CD8-positive, alpha-beta memory T cell (primary cell): ENCODE data around the gene NUP93. TPM values are rescaled to one million over a fixed set of nuclear protein-coding genes. Genes with fewer than 3 reads are reported as not detected.
A peak's percentile ranks its signal among the peaks of the same experiment; 100 is the strongest.
"Not testable (repeated sequence)": the region's sequence is repeated elsewhere in the genome, so short reads cannot be mapped to it uniquely, and the experiment has no call there.

ENCODE experiments used
- CTCF ChIA-PET: fragments of 350-600 bp; sonication (Branson Sonifier 250); formaldehyde crosslinking; loops from one replicate; lab custom pipeline; 2021; ENCODE audit warnings: antibody characterized with exemption; lab: Charles Lee
- POLR2A ChIA-PET: fragments of 350-600 bp; sonication (Branson Sonifier 250); formaldehyde crosslinking; loops from one replicate; lab custom pipeline; 2021; ENCODE audit warnings: antibody characterized with exemption; lab: Charles Lee
- DNase-seq, 5 donors: peaks; one replicate each; pipeline versions ENCODE4 v3.0.0 to v3.0.0-alpha.2; 2020 to 2022; ENCODE audit warnings: mixed read lengths in 1 of 5
- H3K27ac ChIP-seq: one replicate; pipeline ENCODE4 v1.7.0; 2013; ENCODE audit warnings: low read depth, mild to moderate bottlenecking, low read length, moderate library complexity
- H3K27me3 ChIP-seq: 2 replicates; pipeline ENCODE4 v1.7.0; 2013; ENCODE audit warnings: low read length, mild to moderate bottlenecking; ENCODE audit not compliant: insufficient read depth, poor library complexity, severe bottlenecking
- H3K36me3 ChIP-seq: 2 replicates; pipeline ENCODE4 v1.7.0; 2013; ENCODE audit warnings: mild to moderate bottlenecking, low read length, moderate library complexity; ENCODE audit not compliant: insufficient read depth
- H3K4me1 ChIP-seq: 2 replicates; pipeline ENCODE4 v1.7.0; 2013; ENCODE audit warnings: mild to moderate bottlenecking, low read length, moderate library complexity; ENCODE audit not compliant: insufficient read depth
- H3K4me3 ChIP-seq: 2 replicates; pipeline ENCODE4 v1.7.0; 2013; ENCODE audit warnings: mild to moderate bottlenecking, low read length
- H3K9me3 ChIP-seq: 2 replicates; pipeline ENCODE4 v1.7.0; 2013; ENCODE audit warnings: mild to moderate bottlenecking, low read length
- H3K27ac Mint-ChIP-seq, 8 donors: one replicate each; pipeline ENCODE4 v1.8.0; 2020 to 2021; ENCODE audit warnings: mixed read lengths in 8 of 8, mild to moderate bottlenecking in 6 of 8, inconsistent platforms in 3 of 8, moderate library complexity in 3 of 8
- H3K27me3 Mint-ChIP-seq, 2 donors: one replicate each; pipeline ENCODE4 v1.8.0; 2020 to 2021; ENCODE audit warnings: mixed read lengths in 2 of 2, mild to moderate bottlenecking in 1 of 2, moderate library complexity in 1 of 2
- H3K36me3 Mint-ChIP-seq, 3 donors: one replicate each; pipeline ENCODE4 v1.8.0; 2020 to 2021; ENCODE audit warnings: mixed read lengths in 3 of 3, inconsistent platforms in 1 of 3, mild to moderate bottlenecking in 1 of 3
- H3K4me1 Mint-ChIP-seq, 3 donors: one replicate each; pipeline ENCODE4 v1.8.0; 2020 to 2021; ENCODE audit warnings: mixed read lengths in 3 of 3, inconsistent platforms in 1 of 3, mild to moderate bottlenecking in 1 of 3
- H3K4me3 Mint-ChIP-seq, 7 donors: one replicate each; pipeline ENCODE4 v1.8.0; 2020 to 2021; ENCODE audit warnings: mixed read lengths in 7 of 7, mild to moderate bottlenecking in 6 of 7, moderate library complexity in 4 of 7, inconsistent platforms in 2 of 7
- H3K9me3 Mint-ChIP-seq, 5 donors: one replicate each; pipeline ENCODE4 v1.8.0; 2020 to 2022; ENCODE audit warnings: mixed read lengths in 5 of 5, mild to moderate bottlenecking in 3 of 5, moderate library complexity in 2 of 5, inconsistent platforms in 1 of 5
- polyA plus RNA-seq: library from polyadenylated mRNA; unstranded; fragments of 300-500 nt; fragmentation: Illumina TruSeq; gene quantifications from one replicate; pipeline ENCODE4 v1.2.3, GENCODE V29; 2021
- total RNA-seq, 2 experiments: library from RNA; stranded (reverse); gene quantifications; one replicate each; pipeline ENCODE4 v1.2.3, GENCODE V29; 2021

NUP93 gene
- total and polyA plus RNA-seq, 3 experiments from 2014 or later, result 93.8 to 155 (median 153) TPM

GRCh38 chr16:56798955-56799354, 69.0 kb downstream of the NUP93 start:
- H3K4me3 ChIP-seq, result no peak overlapping the region
- Mint-ChIP-seq H3K9me3 (no peaks in the 10 kb centered on the region), H3K27ac (no peak overlapping the region), H3K4me3 (no peak overlapping the region), H3K27me3 (no peaks in the 10 kb centered on the region), H3K36me3 (peaks cover 0 to 34% (median 2%) of the 10 kb centered on the region in 3 donors), H3K4me1 (no peaks in the 10 kb centered on the region)
- ChIA-PET POLR2A (interaction anchor here (0.7 kb wide), 1 partner anchor 69 kb away, joined by 3 read pairs; no protein-coding TSS in a partner anchor), CTCF (interaction anchor here (0.6 to 0.7 kb wide), 2 partner anchors 10 to 97 kb away, joined by 3 read pairs; no protein-coding TSS in a partner anchor)
- no peaks in the 10 kb centered on the region for H3K9me3 ChIP-seq
- H3K4me1 ChIP-seq, result no peaks in the 10 kb centered on the region
- no peaks in the 10 kb centered on the region for H3K36me3 ChIP-seq
- H3K27ac ChIP-seq, result no peak overlapping the region
- no peak for DNase-seq
- no peaks in the 10 kb centered on the region for H3K27me3 ChIP-seq

GRCh38 chr16:56800355-56800754, 70.4 kb downstream of the NUP93 start:
- Mint-ChIP-seq H3K4me1 (no peaks in the 10 kb centered on the region), H3K9me3 (no peaks in the 10 kb centered on the region), H3K36me3 (peaks cover 0 to 41% (median 3%) of the 10 kb centered on the region in 3 donors), H3K27me3 (no peaks in the 10 kb centered on the region), H3K4me3 (no peak overlapping the region), H3K27ac (peak overlapping the region in 2 of 8 donors; percentile 23 to 45)
- ChIA-PET CTCF (interaction anchor here (0.8 kb wide), 1 partner anchor 69 kb away, joined by 3 read pairs; no protein-coding TSS in a partner anchor), POLR2A (no interaction called here)
- no peaks in the 10 kb centered on the region for H3K27me3 ChIP-seq
- no peaks in the 10 kb centered on the region for H3K36me3 ChIP-seq
- H3K9me3 ChIP-seq, result no peaks in the 10 kb centered on the region
- H3K27ac ChIP-seq, result no peak overlapping the region
- no peak for DNase-seq
- no peaks in the 10 kb centered on the region for H3K4me1 ChIP-seq
- H3K4me3 ChIP-seq, result no peak overlapping the region

GRCh38 chr16:56801762-56802161, 71.8 kb downstream of the NUP93 start:
- no peak overlapping the region for H3K27ac ChIP-seq
- H3K4me1 Mint-ChIP-seq, result no peaks in the 10 kb centered on the region
- H3K27me3 ChIP-seq, result no peaks in the 10 kb centered on the region
- no peaks in the 10 kb centered on the region for H3K9me3 ChIP-seq
- H3K4me1 ChIP-seq, result no peaks in the 10 kb centered on the region
- H3K9me3 Mint-ChIP-seq, result no peaks in the 10 kb centered on the region
- no peak for DNase-seq
- ChIA-PET POLR2A (interaction anchor here (0.5 kb wide), 1 partner anchor 64 kb away, joined by 4 read pairs; no protein-coding TSS in a partner anchor), CTCF (no interaction called here)
- H3K4me3 Mint-ChIP-seq, result no peak overlapping the region
- no peak overlapping the region for H3K4me3 ChIP-seq
- peak overlapping the region in 1 of 8 donors; percentile 5 for H3K27ac Mint-ChIP-seq
- H3K27me3 Mint-ChIP-seq, result no peaks in the 10 kb centered on the region
- H3K36me3 Mint-ChIP-seq, result peaks cover 0 to 55% (median 15%) of the 10 kb centered on the region in 3 donors
- H3K36me3 ChIP-seq, result peaks cover 11% of the 10 kb centered on the region

GRCh38 chr16:56807011-56807675, 77.2 kb downstream of the NUP93 start:
- H3K9me3 Mint-ChIP-seq, result no peaks in the 10 kb centered on the region
- Histone ChIP-seq H3K36me3 (peaks cover 15% of the 10 kb centered on the region), H3K27ac (no peak overlapping the region), H3K4me3 (no peak overlapping the region), H3K27me3 (no peaks in the 10 kb centered on the region), H3K9me3 (no peaks in the 10 kb centered on the region), H3K4me1 (no peaks in the 10 kb centered on the region)
- H3K4me3 Mint-ChIP-seq, result no peak overlapping the region
- DNase-seq, result no peak
- peak overlapping the region in 3 of 8 donors; percentile 35 to 72 (median 43) for H3K27ac Mint-ChIP-seq
- peaks cover 5 to 54% (median 20%) of the 10 kb centered on the region in 3 donors for H3K36me3 Mint-ChIP-seq
- no peaks in the 10 kb centered on the region for H3K27me3 Mint-ChIP-seq
- ChIA-PET POLR2A (no interaction called here), CTCF (no interaction called here)
- H3K4me1 Mint-ChIP-seq, result no peaks in the 10 kb centered on the region

- H3K36me3 ChIP-seq, result peaks cover 15% of the 10 kb centered on the region
- H3K27ac ChIP-seq, H3K27me3 ChIP-seq, DNase-seq, H3K9me3 ChIP-seq, H3K9me3 Mint-ChIP-seq, H3K4me3 Mint-ChIP-seq, H3K4me1 Mint-ChIP-seq, H3K4me3 ChIP-seq, H3K27me3 Mint-ChIP-seq, H3K4me1 ChIP-seq, POLR2A ChIA-PET, CTCF ChIA-PET: not testable (repeated sequence)
- Mint-ChIP-seq H3K36me3 (peaks cover 5 to 53% (median 20%) of the 10 kb centered on the region in 3 donors), H3K27ac (peak overlapping the region in 1 of 8 donors; percentile 50)
These were observed 77.7 kb downstream of the NUP93 start for GRCh38 chr16:56807676-56808067.

GRCh38 chr16:56810954-56811353, 81.0 kb downstream of the NUP93 start:
- Histone ChIP-seq H3K9me3 (no peaks in the 10 kb centered on the region), H3K27me3 (no peaks in the 10 kb centered on the region), H3K4me1 (no peaks in the 10 kb centered on the region), H3K27ac (no peak overlapping the region), H3K36me3 (peaks cover 10% of the 10 kb centered on the region), H3K4me3 (no peak overlapping the region)
- ChIA-PET CTCF (no interaction called here), POLR2A (no interaction called here)
- Mint-ChIP-seq H3K9me3 (no peaks in the 10 kb centered on the region), H3K27me3 (no peaks in the 10 kb centered on the region), H3K36me3 (peaks cover 5 to 42% (median 13%) of the 10 kb centered on the region in 3 donors), H3K4me3 (no peak overlapping the region), H3K4me1 (no peaks in the 10 kb centered on the region), H3K27ac (no peak overlapping the region)
- DNase-seq, result no peak

- H3K4me1 ChIP-seq, CTCF ChIA-PET, POLR2A ChIA-PET, H3K4me3 Mint-ChIP-seq, H3K9me3 Mint-ChIP-seq, H3K27ac ChIP-seq, H3K27ac Mint-ChIP-seq, H3K4me3 ChIP-seq, DNase-seq, H3K27me3 ChIP-seq, H3K4me1 Mint-ChIP-seq, H3K36me3 ChIP-seq, H3K27me3 Mint-ChIP-seq, H3K9me3 ChIP-seq: not testable (repeated sequence)
- peaks cover 5 to 37% (median 7%) of the 10 kb centered on the region in 3 donors for H3K36me3 Mint-ChIP-seq
These were observed 81.7 kb downstream of the NUP93 start for GRCh38 chr16:56811602-56812001.

- H3K4me3 Mint-ChIP-seq, result no peak overlapping the region
- Histone ChIP-seq H3K27me3 (no peaks in the 10 kb centered on the region), H3K9me3 (no peaks in the 10 kb centered on the region), H3K36me3 (no peaks in the 10 kb centered on the region), H3K27ac (no peak overlapping the region), H3K4me3 (no peak overlapping the region), H3K4me1 (no peaks in the 10 kb centered on the region)
- peaks cover 0 to 30% (median 5%) of the 10 kb centered on the region in 3 donors for H3K36me3 Mint-ChIP-seq
- CTCF ChIA-PET, result no interaction called here
- H3K27ac Mint-ChIP-seq, result no peak overlapping the region
- no peaks in the 10 kb centered on the region for H3K27me3 Mint-ChIP-seq
- no peak for DNase-seq
- no peaks in the 10 kb centered on the region for H3K4me1 Mint-ChIP-seq
- POLR2A ChIA-PET, result no interaction called here
- no peaks in the 10 kb centered on the region for H3K9me3 Mint-ChIP-seq
These were observed 83.0 kb downstream of the NUP93 start for GRCh38 chr16:56812884-56813283.
